GM19238 (cell line): ENCODE measurements around the gene MITF.
"Not testable (repeated sequence)": the region's sequence is repeated elsewhere in the genome, so short reads cannot be mapped to it uniquely, and the experiment has no call there.

Source experiments
- DNase-seq: peaks from one replicate; pipeline ENCODE4 v3.0.0; 2011; ENCODE audit warnings: low spot score; ENCODE audit not compliant: insufficient read length

The MITF gene

GRCh38 chr3:69871868-69872267 lies 132.6 kb downstream of the MITF start:
- no peak for DNase-seq

DNA sequence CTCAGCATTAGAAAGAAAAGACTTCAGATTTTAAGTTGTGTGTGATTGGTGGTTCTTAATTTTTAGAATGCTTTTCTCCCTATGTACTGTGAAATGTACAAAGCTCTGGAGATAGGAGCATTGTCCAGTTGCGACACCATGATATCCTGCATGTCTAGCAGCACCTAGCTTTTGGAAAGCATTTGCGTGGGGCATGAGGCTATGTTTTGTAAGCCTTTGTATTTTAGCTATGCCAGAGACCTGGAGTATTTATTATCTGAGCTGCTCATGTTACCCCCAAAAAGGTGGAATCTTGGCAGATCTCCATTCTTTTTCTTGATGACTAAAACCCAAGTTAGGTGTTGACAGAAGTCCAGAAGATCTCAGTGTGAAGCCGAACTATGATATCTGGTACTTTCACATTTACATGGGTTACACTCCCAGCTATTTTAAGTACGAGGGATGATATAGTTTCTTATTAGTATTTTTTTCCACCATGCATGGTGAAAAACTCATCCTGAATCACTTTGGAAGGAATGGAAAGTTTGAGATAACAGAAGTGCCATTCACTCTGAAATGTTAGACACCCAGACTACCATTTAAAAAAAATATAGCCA lies 133.6 kb downstream of the MITF start:
- no peak for DNase-seq

GRCh38 chr3:69876073-69876472 lies 136.8 kb downstream of the MITF start:
- no peak for DNase-seq

GRCh38 chr3:69878254-69878653 lies 139.0 kb downstream of the MITF start:
- DNase-seq: no peak

- no peak for DNase-seq
Observed at GRCh38 chr3:69879051-69879450, 139.8 kb downstream of the MITF start.

- DNase-seq: no peak
Observed at GRCh38 chr3:69880069-69880640, 140.9 kb downstream of the MITF start.

- no peak for DNase-seq
Observed at GRCh38 chr3:69881051-69881450, 141.8 kb downstream of the MITF start.

GRCh38 chr3:69881756-69882428 lies 142.6 kb downstream of the MITF start:
- no peak for DNase-seq

GRCh38 chr3:69882560-69882959 lies 143.3 kb downstream of the MITF start:
- DNase-seq: no peak

- DNase-seq: no peak
Observed at GRCh38 chr3:69888040-69888942, 149.0 kb downstream of the MITF start.

DNA sequence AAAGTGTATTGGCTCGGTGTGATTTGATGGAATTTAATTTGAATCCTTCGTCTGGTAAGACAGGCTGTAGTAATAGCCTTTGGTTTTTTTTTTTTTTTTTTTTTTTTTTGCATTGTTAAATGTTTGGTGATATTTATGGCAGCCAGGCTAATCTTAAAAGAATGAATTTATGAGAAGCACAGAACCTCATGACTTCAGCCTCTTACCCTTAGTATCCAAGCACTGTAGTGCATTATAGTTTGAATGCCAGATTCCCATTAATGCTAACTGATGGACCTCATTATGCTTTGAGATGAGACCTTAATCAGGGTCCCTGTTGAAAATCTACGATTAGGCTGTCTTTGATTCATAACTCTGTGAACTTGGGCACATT lies 149.7 kb downstream of the MITF start:
- no peak for DNase-seq

DNA sequence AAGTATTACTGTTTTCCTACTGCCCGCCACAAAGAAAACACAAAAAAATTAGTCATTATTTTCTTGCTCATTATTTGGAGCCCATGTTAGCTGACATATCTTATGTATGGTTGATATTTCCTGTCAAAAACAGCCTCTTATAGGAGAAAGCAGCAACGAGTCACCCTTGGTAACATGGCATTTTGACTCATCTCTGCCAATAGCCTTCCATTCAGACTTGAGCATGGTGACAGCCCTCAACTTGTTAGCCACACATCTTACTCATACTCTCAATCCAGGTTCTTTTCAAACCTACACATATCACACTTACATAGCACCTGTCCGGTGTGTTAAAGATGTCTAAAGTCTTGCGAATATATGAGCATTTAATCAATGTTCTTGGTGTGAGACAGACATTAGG lies 150.8 kb downstream of the MITF start:
- no peak for DNase-seq

DNA sequence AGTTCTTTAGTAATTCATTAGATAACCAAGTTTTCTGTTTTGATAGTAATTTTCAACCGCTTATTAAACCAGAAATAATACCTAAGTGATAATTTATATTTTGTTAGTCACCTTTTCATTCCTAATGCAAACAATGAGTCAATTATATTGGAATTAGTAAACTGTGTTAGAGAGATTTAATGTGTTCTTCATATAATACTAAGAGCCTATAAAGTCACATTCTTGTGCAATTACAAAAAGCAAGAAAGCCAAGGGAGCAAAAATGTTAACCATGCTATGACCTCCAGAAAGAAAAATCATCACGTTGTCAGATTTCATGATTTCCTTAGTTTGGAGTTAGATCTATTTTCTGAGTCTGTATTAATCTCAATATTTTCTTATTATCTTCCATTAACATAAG lies 151.4 kb downstream of the MITF start:
- DNase-seq: no peak

GRCh38 chr3:69892706-69893105 lies 153.4 kb downstream of the MITF start:
- no peak for DNase-seq

- DNase-seq: no peak
Observed at GRCh38 chr3:69893274-69893673, 154.0 kb downstream of the MITF start.

- DNase-seq: no peak
Observed at GRCh38 chr3:69896095-69896494, 156.8 kb downstream of the MITF start.

GRCh38 chr3:69900331-69900730 lies 161.1 kb downstream of the MITF start:
- DNase-seq: no peak

- no peak for DNase-seq
Observed at GRCh38 chr3:69901802-69902201, 162.5 kb downstream of the MITF start.

DNA sequence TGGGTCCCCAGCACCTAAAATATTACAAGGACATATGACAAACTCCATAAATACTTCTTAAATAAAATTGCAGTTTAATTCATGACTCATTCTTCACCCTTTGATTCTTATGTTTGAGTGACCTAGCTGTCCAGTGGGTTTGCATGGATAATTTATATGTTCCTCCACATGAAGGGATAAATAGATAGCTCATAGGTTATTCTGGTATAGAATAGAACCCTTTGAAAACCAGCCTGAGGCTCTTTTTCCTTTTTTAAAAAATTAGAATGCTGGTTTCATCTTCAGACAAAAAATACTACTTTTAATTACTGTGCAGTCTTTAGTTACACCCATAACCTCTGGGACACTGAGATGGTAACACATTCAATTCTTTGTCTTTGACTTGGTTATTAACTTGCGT lies 163.1 kb downstream of the MITF start:
- DNase-seq: no peak

DNA sequence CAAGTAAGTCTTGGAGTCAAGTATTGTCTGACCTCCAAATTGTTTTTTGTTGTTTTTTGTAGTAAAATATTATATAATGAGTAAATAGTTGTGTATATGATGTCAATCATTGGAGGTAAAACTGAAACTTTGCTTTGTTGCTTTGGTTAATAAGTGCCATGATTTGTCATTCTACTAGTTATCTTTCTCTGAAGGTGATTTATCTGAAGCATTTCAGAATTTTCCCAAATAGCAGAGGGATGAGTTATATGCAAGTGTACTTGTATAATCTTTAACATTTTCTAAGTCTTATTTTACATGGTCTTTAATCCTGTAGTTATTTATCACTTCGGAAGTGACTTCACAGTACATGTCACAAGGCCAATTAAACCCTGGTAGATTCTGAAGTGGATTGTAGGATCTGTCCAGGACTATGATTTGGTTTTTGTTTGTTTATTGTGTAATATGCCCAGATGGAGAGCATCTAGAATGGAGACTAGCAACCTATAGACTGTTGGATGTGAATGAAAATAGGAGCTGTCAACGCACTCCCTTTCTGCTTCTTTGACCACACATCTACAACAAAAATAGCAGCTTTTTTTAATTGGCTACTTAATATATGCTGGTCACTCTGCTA lies 167.2 kb downstream of the MITF start:
- no peak for DNase-seq

DNA sequence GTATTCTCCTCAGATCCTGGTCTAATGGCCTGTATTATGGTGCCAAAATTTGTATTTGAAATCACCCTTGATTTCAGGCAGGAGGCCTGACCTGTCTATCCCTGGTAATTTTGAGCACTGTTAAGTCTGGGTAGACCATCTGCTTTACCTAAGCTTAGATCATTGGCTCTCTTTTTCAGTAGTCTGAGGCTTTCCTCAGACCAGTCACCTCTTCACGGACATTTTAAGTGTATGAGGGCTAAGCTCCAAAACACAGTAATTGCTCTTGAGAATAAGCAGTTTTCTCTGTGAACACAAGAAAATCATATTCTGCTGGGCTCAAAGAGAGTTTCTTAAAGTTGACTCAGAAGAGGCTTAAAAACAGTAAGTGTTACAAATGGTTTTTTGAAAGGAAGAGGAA lies 168.3 kb downstream of the MITF start:
- DNase-seq: no peak

- DNase-seq: not testable (repeated sequence)
Observed at GRCh38 chr3:69909859-69910258, 170.6 kb downstream of the MITF start.
